Body of pancreas (tissue), 4 donors: Measurements from ENCODE around the gene FAT2. TPM values are rescaled to one million over a fixed set of nuclear protein-coding genes. Genes with fewer than 3 reads are reported as not detected.

ENCODE experiments used
- ATAC-seq: fragments of 150-250 bp; one replicate; pipeline ENCODE4 v1.9.1; 2016
- DNase-seq, 4 donors: peaks; one replicate each; pipeline ENCODE4 v3.0.0-alpha.2; 2019
- H3K27ac ChIP-seq, 4 donors: fragments of 200-600 bp; sonication (generic); 1 replicate in 3 of 4; 2 replicates in 1 of 4; pipeline versions ENCODE4 v1.5.1 to v1.6.1; 2016 to 2019; ENCODE audit warnings: mild to moderate bottlenecking in 1 of 4, mixed read lengths in 1 of 4, moderate library complexity in 1 of 4
- H3K27me3 ChIP-seq, 2 donors: fragments of 200-600 bp; sonication (generic); one replicate each; pipeline ENCODE4 v1.6.0; 2016; ENCODE audit warnings: mild to moderate bottlenecking in 1 of 2
- H3K36me3 ChIP-seq, 2 donors: fragments of 200-600 bp; sonication (generic); replicated peaks in 1 of 2; 2 replicates each; pipeline ENCODE4 v1.5.1; 2016; ENCODE audit warnings: low read depth in 2 of 2; ENCODE audit not compliant: insufficient read depth in 1 of 2
- H3K4me1 ChIP-seq: fragments of 200-600 bp; sonication (generic); one replicate; pipeline ENCODE4 v1.6.0; 2016
- H3K4me3 ChIP-seq, 2 donors: fragments of 200-600 bp; sonication (generic); 1 replicate in 1 of 2; 2 replicates in 1 of 2; pipeline ENCODE4 v1.5.1; 2016 to 2019
- H3K9me3 ChIP-seq, 3 donors: fragments of 200-600 bp; sonication (generic); 1 replicate in 2 of 3; 2 replicates in 1 of 3; pipeline ENCODE4 v1.5.1; 2016
- POLR2A ChIP-seq, 3 donors: fragments of 450-650 bp; IDR thresholded peaks; one replicate each; pipeline ENCODE4 v1.6.1; 2016; ENCODE audit warnings: antibody characterized with exemption in 3 of 3, mild to moderate bottlenecking in 2 of 3
- WGBS, 2 donors: methylation state at CpG; one replicate each; pipeline ENCODE4 v1.1.5; 2017; 5-methylcytosine and 5-hydroxymethylcytosine counted together
- intact Hi-C: fragments of 100-400 bp; cut with DNase I; formaldehyde crosslinking; loops from one replicate; pipeline ENCODE4 v1.15.1; 2023
- total RNA-seq, 2 donors: library from RNA; depleted of rRNA; stranded (reverse); fragments of >200 nt; gene quantifications; one replicate each; pipeline ENCODE4 v1.1.0, GENCODE V29; 2016
- TF ChIP-seq, protein P1 (sequence below), 7 experiments: fragments of 450-650 bp in 4 of 7; fragments of 200-600 bp in 3 of 7; sonication (generic) in 3 of 7; IDR thresholded peaks; one replicate each; pipeline ENCODE4 v1.5.1; 2016 to 2019; ENCODE audit warnings: antibody characterized with exemption in 7 of 7

FAT2 gene
- total RNA-seq, 2 donors from 2014 or later, result not detected

- Histone ChIP-seq H3K27me3 (no peaks in the 10 kb centered on the region), H3K9me3 (no peaks in the 10 kb centered on the region), H3K36me3 (no peaks in the 10 kb centered on the region), H3K4me1 (no peaks in the 10 kb centered on the region), H3K27ac (no peak overlapping the region), H3K4me3 (no peak overlapping the region)
- TF ChIP-seq POLR2A (IDR thresholded peaks at IDR 0.05), result no peak
- TF ChIP-seq, protein P1, sequence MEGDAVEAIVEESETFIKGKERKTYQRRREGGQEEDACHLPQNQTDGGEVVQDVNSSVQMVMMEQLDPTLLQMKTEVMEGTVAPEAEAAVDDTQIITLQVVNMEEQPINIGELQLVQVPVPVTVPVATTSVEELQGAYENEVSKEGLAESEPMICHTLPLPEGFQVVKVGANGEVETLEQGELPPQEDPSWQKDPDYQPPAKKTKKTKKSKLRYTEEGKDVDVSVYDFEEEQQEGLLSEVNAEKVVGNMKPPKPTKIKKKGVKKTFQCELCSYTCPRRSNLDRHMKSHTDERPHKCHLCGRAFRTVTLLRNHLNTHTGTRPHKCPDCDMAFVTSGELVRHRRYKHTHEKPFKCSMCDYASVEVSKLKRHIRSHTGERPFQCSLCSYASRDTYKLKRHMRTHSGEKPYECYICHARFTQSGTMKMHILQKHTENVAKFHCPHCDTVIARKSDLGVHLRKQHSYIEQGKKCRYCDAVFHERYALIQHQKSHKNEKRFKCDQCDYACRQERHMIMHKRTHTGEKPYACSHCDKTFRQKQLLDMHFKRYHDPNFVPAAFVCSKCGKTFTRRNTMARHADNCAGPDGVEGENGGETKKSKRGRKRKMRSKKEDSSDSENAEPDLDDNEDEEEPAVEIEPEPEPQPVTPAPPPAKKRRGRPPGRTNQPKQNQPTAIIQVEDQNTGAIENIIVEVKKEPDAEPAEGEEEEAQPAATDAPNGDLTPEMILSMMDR (IDR thresholded peaks at IDR 0.05), result no peak
- WGBS, 2 donors, result 66 to 69% methylated on average over 6 of the region's 6 CpGs
- intact Hi-C loops, result no loop called here
- ATAC-seq (no peak), DNase-seq (no peak)
Observed at GRCh38 chr5:151557951-151558350, 33.2 kb downstream of the FAT2 start.

DNA sequence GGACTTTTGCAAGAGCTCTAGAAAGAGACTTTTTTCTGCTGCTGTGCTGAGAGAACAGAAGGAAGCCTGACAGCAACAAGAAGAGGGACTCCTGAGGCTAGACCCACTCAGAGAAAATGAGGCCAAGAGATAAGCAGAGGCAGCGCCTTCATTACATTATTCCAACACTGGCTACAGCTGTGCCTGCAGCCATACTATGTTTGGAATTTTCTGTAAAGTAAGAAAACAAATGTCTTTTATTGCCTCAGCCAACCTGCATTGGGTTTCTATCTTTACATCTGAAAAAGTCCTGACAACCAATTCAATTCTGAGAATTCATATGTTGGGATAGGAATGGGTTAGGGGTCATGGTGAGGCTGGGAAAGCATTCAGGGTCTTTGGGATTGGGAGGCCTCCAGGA is 33.7 kb downstream of the FAT2 start:
- H3K4me1 ChIP-seq, result no peaks in the 10 kb centered on the region

GRCh38 chr5:151556806-151557205 is 34.3 kb downstream of the FAT2 start:
- DNase-seq (peak in 1 of 4 donors; percentile 19), ATAC-seq (no peak)
- 55 to 57% methylated on average over 6 of the region's 6 CpGs for WGBS, 2 donors
- H3K9me3 ChIP-seq, result no peaks in the 10 kb centered on the region
- intact Hi-C loops, result no loop called here
- no peaks in the 10 kb centered on the region for H3K4me1 ChIP-seq
- no peaks in the 10 kb centered on the region for H3K36me3 ChIP-seq
- no peak overlapping the region for H3K27ac ChIP-seq
- H3K4me3 ChIP-seq, result no peak overlapping the region
- TF ChIP-seq, protein P1 (IDR thresholded peaks at IDR 0.05), result no peak
- TF ChIP-seq POLR2A (IDR thresholded peaks at IDR 0.05), result no peak
- no peaks in the 10 kb centered on the region for H3K27me3 ChIP-seq

More for the DNA sequence above, 33.7 kb downstream of the FAT2 start:
- intact Hi-C loops, result no loop called here
- Histone ChIP-seq H3K36me3 (no peaks in the 10 kb centered on the region), H3K27me3 (no peaks in the 10 kb centered on the region), H3K9me3 (no peaks in the 10 kb centered on the region), H3K27ac (no peak overlapping the region), H3K4me3 (no peak overlapping the region)
- DNase-seq (no peak), ATAC-seq (no peak)
- 95% methylated on average over 1 of the region's 1 CpG for WGBS, 2 donors
- no peak for TF ChIP-seq POLR2A (IDR thresholded peaks at IDR 0.05)
- TF ChIP-seq, protein P1 (IDR thresholded peaks at IDR 0.05), result no peak

DNA sequence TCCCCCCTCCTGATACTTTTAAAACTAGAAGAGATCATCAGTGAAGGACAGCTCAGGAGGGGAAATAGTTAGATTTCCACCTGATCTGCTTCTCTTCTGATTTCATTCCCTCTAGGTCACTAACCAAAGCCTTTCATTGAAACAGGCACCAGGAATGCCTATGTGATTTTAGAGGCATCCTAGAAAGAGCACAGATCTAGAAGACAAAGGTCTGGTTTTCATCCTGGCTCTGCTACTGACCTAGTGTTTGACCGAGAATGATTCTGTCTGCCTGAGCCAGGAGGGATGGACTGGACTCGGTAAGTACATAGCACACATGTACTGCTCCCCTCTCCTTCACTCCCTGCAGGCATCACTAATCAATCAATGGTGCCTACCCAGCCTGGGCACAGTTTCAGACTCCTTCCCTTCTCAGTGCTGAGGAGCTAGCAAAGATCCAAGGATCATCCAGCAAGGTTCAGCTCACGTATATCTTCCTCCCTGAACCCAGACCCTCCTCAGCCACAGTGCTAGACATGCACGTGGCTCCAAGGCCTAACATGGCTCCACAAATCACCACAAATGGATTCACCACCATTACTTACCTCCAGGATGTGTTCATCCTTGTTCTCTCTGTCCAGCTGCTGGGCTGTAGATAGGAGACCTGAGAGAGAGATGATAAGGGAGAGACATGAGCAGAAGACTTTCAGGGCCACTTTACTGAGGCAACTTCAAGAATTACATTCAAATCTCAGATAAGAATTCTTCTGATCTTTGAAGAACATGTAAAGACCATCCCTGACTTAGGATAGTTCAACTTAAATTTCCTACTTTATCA is 35.2 kb downstream of the FAT2 start:
- ATAC-seq, result no peak
- WGBS, 2 donors, result 77 to 85% methylated on average over 4 of the region's 4 CpGs
- no peak overlapping the region for H3K27ac ChIP-seq
- intact Hi-C loops, result no loop called here
- H3K4me3 ChIP-seq, result no peak overlapping the region
- no peaks in the 10 kb centered on the region for H3K36me3 ChIP-seq
- H3K4me1 ChIP-seq, result no peaks in the 10 kb centered on the region
- H3K27me3 ChIP-seq, result no peaks in the 10 kb centered on the region
- no peaks in the 10 kb centered on the region for H3K9me3 ChIP-seq
- no peak for DNase-seq
- TF ChIP-seq POLR2A (IDR thresholded peaks at IDR 0.05), result no peak
- TF ChIP-seq, protein P1 (IDR thresholded peaks at IDR 0.05), result no peak

GRCh38 chr5:151553695-151554094 is 37.4 kb downstream of the FAT2 start:
- WGBS, 2 donors, result 43 to 50% methylated on average over 5 of the region's 5 CpGs
- DNase-seq (no peak), ATAC-seq (no peak)
- no peak overlapping the region for H3K27ac ChIP-seq
- no peak overlapping the region for H3K4me3 ChIP-seq
- H3K9me3 ChIP-seq, result no peaks in the 10 kb centered on the region
- TF ChIP-seq POLR2A (IDR thresholded peaks at IDR 0.05), result no peak
- TF ChIP-seq, protein P1 (IDR thresholded peaks at IDR 0.05), result no peak
- no peaks in the 10 kb centered on the region for H3K27me3 ChIP-seq
- no peaks in the 10 kb centered on the region for H3K36me3 ChIP-seq
- H3K4me1 ChIP-seq, result no peaks in the 10 kb centered on the region
- intact Hi-C loops, result no loop called here
